HG02588 (cell line): ENCODE data around the gene MBD6.

Source experiments
- ATAC-seq: cut with Tn5 transposase; IDR thresholded peaks from one replicate; pipeline ENCODE4 v1.9.1; 2021; ENCODE audit warnings: mild to moderate bottlenecking, moderate library complexity; ENCODE audit not compliant: unreplicated experiment

MBD6 gene

GRCh38 chr12:57574795-57575194, 52.2 kb downstream of the MBD6 start:
- ATAC-seq, result no peak

GRCh38 chr12:57575771-57576612, 53.4 kb downstream of the MBD6 start:
- ATAC-seq, result no peak

GRCh38 chr12:57576613-57577160, 54.1 kb downstream of the MBD6 start:
- ATAC-seq, result no peak

- ATAC-seq, result no peak
These were observed 55.5 kb downstream of the MBD6 start for GRCh38 chr12:57577981-57578758.

- ATAC-seq, result no peak
These were observed 56.4 kb downstream of the MBD6 start for GRCh38 chr12:57579011-57579410.
